ENCODE measurements around the gene PRR19.
"Not testable (repeated sequence)": the region's sequence is repeated elsewhere in the genome, so short reads cannot be mapped to it uniquely, and the experiment has no call there.

The PRR19 gene

GRCh38 chr19:42301646-42302203 lies at the start of gene PRR19:
Gene PRR19 (plus strand): TSS chr19:42302132. CDS start chr19:42309585, 7,453 bp downstream.
- DNase-seq = no peak

- DNase-seq = peak; percentile 18
Measured at GRCh38 chr19:42252365-42253244, 49.3 kb upstream of the PRR19 start.

GRCh38 chr19:42253245-42254088 lies 48.5 kb upstream of the PRR19 start:
- DNase-seq = peak; percentile 74

GRCh38 chr19:42254089-42254849 lies 47.7 kb upstream of the PRR19 start:
- peak; percentile 59 for DNase-seq

GRCh38 chr19:42254850-42255765 lies 46.8 kb upstream of the PRR19 start, which contains the start of gene ERF:
Gene ERF (minus strand): TSS chr19:42255128. CDS start chr19:42254999, 129 bp downstream.
- DNase-seq = peak; percentile 86

- peak; percentile 45 for DNase-seq
Measured at GRCh38 chr19:42255766-42256745, 45.9 kb upstream of the PRR19 start.

- DNase-seq = not testable (repeated sequence)
Measured at GRCh38 chr19:42257842-42258241, 44.1 kb upstream of the PRR19 start.

GRCh38 chr19:42261763-42262162 lies 40.2 kb upstream of the PRR19 start:
- peak; percentile 2 for DNase-seq

GRCh38 chr19:42266105-42266504 lies 35.8 kb upstream of the PRR19 start:
- not testable (repeated sequence) for DNase-seq

- DNase-seq = not testable (repeated sequence)
Measured at GRCh38 chr19:42266928-42267603, 34.9 kb upstream of the PRR19 start.

GRCh38 chr19:42267644-42268141 lies 34.2 kb upstream of the PRR19 start:
- DNase-seq = no peak

GRCh38 chr19:42268142-42268703 lies 33.7 kb upstream of the PRR19 start:
- DNase-seq = peak; percentile 69

GRCh38 chr19:42268704-42269477 lies 33.0 kb upstream of the PRR19 start, which contains the start of gene CIC:
Gene CIC (plus strand): TSS chr19:42269252. CDS start chr19:42271784, 2,532 bp downstream.
- peak; percentile 87 for DNase-seq

- DNase-seq = no peak
Measured at GRCh38 chr19:42269478-42270345, 32.2 kb upstream of the PRR19 start.

GRCh38 chr19:42270346-42271044 lies 31.4 kb upstream of the PRR19 start:
- DNase-seq = no peak

- no peak for DNase-seq
Measured at GRCh38 chr19:42271045-42271419, 30.9 kb upstream of the PRR19 start.

Measured in 8988T (cell line).